Karpas-422 (cell line): Measurements from ENCODE around the gene GFAP. TPM values are rescaled to one million over a fixed set of nuclear protein-coding genes. Genes with fewer than 3 reads are reported as not detected.

Source experiments
- DNase-seq: peaks from one replicate; pipeline ENCODE4 v3.0.0-alpha.2; 2015
- H2AFZ ChIP-seq: fragments of 200-600 bp; sonication (generic); 2 replicates; pipeline ENCODE4 v1.6.1; 2014; ENCODE audit warnings: antibody characterized with exemption, low read length, mixed read lengths
- H3K27ac ChIP-seq: fragments of 200-600 bp; sonication (generic); 2 replicates; pipeline ENCODE4 v1.5.1; 2014; ENCODE audit warnings: mild to moderate bottlenecking, low read length, moderate library complexity
- H3K27me3 ChIP-seq: fragments of 200-600 bp; sonication (generic); 2 replicates; pipeline ENCODE4 v1.6.1; 2014; ENCODE audit warnings: low read length, mixed read lengths
- H3K36me3 ChIP-seq: fragments of 200-600 bp; sonication (generic); 2 replicates; pipeline ENCODE4 v1.6.1; 2014; ENCODE audit warnings: low read length, mixed read lengths; ENCODE audit not compliant: insufficient read depth
- H3K4me1 ChIP-seq: fragments of 200-600 bp; sonication (generic); 2 replicates; pipeline ENCODE4 v1.6.1; 2014; ENCODE audit warnings: mild to moderate bottlenecking, low read length, mixed read lengths
- H3K4me2 ChIP-seq: fragments of 200-600 bp; sonication (generic); 2 replicates; pipeline ENCODE4 v1.6.1; 2014; ENCODE audit warnings: low read length, low read depth, mild to moderate bottlenecking; ENCODE audit not compliant: poor library complexity, severe bottlenecking
- H3K4me3 ChIP-seq: fragments of 200-600 bp; sonication (generic); 2 replicates; pipeline ENCODE4 v1.5.1; 2014; ENCODE audit warnings: mild to moderate bottlenecking, antibody characterized with exemption, low read length, mixed read lengths
- H3K79me2 ChIP-seq: fragments of 200-600 bp; sonication (generic); 2 replicates; pipeline ENCODE4 v1.6.1; 2014; ENCODE audit warnings: mild to moderate bottlenecking, low read length, mixed read lengths
- H3K9ac ChIP-seq: fragments of 200-600 bp; sonication (generic); 2 replicates; pipeline ENCODE4 v1.6.0; 2014; ENCODE audit warnings: low read length
- H3K9me2 ChIP-seq: fragments of 200-600 bp; sonication (generic), shearing (Covaris generic); replicated peaks from 2 replicates; pipeline ENCODE4 v1.6.0; 2014; ENCODE audit warnings: mild to moderate bottlenecking, low read length, moderate library complexity; ENCODE audit not compliant: insufficient read depth
- H3K9me3 ChIP-seq: fragments of 300-700, 200-600 bp; sonication (generic); 2 replicates; pipeline ENCODE4 v1.6.1; 2014; ENCODE audit warnings: low read length, mixed read lengths
- H4K20me1 ChIP-seq: fragments of 200-600 bp; sonication (generic); 2 replicates; pipeline ENCODE4 v1.6.1; 2014; ENCODE audit warnings: mild to moderate bottlenecking, antibody characterized with exemption, low read length, low read depth; ENCODE audit not compliant: insufficient read depth
- total RNA-seq: library from RNA; depleted of rRNA; stranded (reverse); fragments of >200 nt; shearing (Covaris generic); gene quantifications from 2 replicates; pipeline ENCODE4 v1.2.3, GENCODE V29; 2014; ENCODE audit warnings: low replicate concordance

The GFAP gene
- total RNA-seq, 1 experiment from 2014 or later = not detected

DNA sequence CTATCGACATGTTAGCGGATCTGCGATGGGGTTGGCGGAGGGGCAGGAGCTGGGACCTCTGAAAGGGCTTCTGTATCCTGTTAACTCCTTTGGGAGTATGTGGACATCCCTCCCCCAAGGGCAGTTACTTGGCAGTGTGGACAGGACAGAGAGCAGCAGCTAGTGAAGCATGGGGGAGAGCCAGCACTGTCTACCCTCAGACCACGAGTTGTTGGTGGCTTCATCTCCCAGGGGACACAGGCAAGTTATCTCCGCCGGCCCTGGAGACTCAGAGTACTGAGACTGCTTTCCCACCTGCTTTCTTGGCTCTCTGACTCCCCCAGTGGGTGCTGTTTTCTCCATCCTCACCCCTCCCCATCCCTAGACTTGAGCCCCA is 5.3 kb upstream of the GFAP start:
- no peaks in the 10 kb centered on the region for H4K20me1 ChIP-seq
- no peak overlapping the region for H3K4me3 ChIP-seq
- H3K4me1 ChIP-seq = peaks cover 21% of the 10 kb centered on the region
- no peak overlapping the region for H3K27ac ChIP-seq
- H3K36me3 ChIP-seq = no peaks in the 10 kb centered on the region
- no peaks in the 10 kb centered on the region for H3K9me2 ChIP-seq
- DNase-seq = no peak
- no peak overlapping the region for H2AFZ ChIP-seq
- H3K27me3 ChIP-seq = no peaks in the 10 kb centered on the region
- H3K79me2 ChIP-seq = no peaks in the 10 kb centered on the region
- peak overlapping the region; percentile 24 for H3K4me2 ChIP-seq
- no peak overlapping the region for H3K9ac ChIP-seq
- no peaks in the 10 kb centered on the region for H3K9me3 ChIP-seq

DNA sequence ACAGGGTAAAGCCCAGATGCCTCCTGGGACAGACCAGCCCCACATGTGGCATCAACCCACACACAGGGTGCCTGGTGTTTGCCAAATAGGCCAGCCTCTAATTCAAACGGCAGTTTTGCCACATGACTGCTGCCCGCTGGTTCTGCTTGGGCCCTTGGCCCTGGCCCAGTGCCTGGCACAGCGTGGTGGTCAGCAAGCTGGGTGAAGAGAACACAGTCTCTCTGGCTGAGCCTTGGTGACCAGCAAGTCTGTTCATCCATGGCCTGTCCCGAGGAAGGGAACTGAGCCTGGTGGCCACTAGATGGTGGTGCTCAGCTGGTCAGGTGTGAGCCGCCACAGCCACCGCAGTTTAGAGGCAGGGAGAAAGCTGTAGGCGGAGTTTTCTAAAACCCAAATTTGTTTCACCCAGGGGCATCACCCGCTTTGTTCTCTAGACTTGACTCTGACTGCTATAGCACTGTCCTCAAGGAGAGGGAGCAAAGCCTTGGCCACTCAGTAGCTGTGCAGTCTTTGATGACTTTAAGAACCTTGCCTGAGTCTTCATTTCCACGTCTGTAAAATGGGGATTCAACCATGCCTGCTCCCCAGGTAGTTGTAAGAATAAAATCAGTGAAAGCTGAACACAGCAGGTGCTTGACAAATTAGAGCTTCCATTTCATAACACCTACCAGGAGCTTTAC is 4.7 kb upstream of the GFAP start:
- Histone ChIP-seq H3K4me3 (no peak overlapping the region), H3K4me1 (peaks cover 21% of the 10 kb centered on the region), H3K79me2 (no peaks in the 10 kb centered on the region), H3K27ac (no peak overlapping the region), H3K9me2 (no peaks in the 10 kb centered on the region), H3K36me3 (no peaks in the 10 kb centered on the region), H3K9ac (peak overlapping the region; percentile 33; the same call in 1 of the 2 replicates), H4K20me1 (no peaks in the 10 kb centered on the region), H3K27me3 (no peaks in the 10 kb centered on the region), H2AFZ (no peak overlapping the region), H3K9me3 (no peaks in the 10 kb centered on the region), H3K4me2 (peak overlapping the region; percentile 24)
- DNase-seq = peak; percentile 89

DNA sequence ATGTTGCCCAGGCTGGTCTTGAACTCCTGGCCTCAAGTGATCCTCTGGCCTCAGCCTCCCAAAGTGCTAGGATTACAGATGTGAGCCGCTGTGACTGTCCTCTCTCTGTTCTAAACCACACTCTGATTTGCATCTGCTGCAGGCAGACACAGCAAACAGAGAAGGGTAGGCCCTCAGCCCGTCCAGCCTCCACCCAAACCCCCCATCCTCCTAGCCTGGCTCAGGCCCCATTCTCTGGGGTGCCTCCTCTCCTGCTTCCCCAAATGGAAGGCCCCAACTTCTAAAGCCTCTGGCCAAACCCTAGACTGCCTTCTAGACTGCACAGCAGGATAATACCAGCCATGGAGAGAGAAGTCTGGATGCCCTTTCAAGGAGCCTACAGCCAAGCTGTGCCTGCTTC is 4.1 kb upstream of the GFAP start:
- no peaks in the 10 kb centered on the region for H4K20me1 ChIP-seq
- DNase-seq = no peak
- H3K9me3 ChIP-seq = no peaks in the 10 kb centered on the region
- H3K79me2 ChIP-seq = no peaks in the 10 kb centered on the region
- no peaks in the 10 kb centered on the region for H3K36me3 ChIP-seq
- peak overlapping the region; percentile 33; the same call in 1 of the 2 replicates for H3K9ac ChIP-seq
- H3K9me2 ChIP-seq = no peaks in the 10 kb centered on the region
- no peak overlapping the region for H3K4me3 ChIP-seq
- no peaks in the 10 kb centered on the region for H3K27me3 ChIP-seq
- H3K27ac ChIP-seq = no peak overlapping the region
- H3K4me2 ChIP-seq = no peak overlapping the region
- H2AFZ ChIP-seq = no peak overlapping the region
- H3K4me1 ChIP-seq = peaks cover 23% of the 10 kb centered on the region

DNA sequence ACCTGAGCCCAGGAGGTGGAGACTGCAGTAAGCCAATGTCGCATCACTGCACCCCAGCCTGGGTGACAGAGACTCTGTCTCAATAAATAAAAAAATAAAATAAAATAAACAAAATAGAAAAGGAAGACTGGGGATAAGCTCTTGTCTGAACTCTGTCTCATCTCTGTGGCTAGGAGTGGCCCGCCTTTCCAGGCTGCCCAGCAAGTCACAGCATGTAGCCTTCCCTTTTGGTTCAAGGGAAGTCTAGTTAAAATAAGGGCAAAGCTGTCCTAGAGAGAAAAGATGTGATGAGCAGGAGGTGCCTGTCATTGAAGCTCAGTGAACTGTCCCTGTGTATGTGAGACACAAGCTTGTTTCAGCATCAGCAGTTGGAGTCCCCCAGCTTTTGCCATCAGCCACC is 2.7 kb upstream of the GFAP start:
- Histone ChIP-seq H3K4me3 (no peak overlapping the region), H2AFZ (no peak overlapping the region), H3K9me3 (no peaks in the 10 kb centered on the region), H3K9ac (no peak overlapping the region), H3K27ac (no peak overlapping the region), H3K9me2 (no peaks in the 10 kb centered on the region), H3K4me1 (peaks cover 30% of the 10 kb centered on the region), H4K20me1 (no peaks in the 10 kb centered on the region), H3K4me2 (no peak overlapping the region), H3K79me2 (no peaks in the 10 kb centered on the region), H3K36me3 (no peaks in the 10 kb centered on the region), H3K27me3 (no peaks in the 10 kb centered on the region)
- DNase-seq = no peak

DNA sequence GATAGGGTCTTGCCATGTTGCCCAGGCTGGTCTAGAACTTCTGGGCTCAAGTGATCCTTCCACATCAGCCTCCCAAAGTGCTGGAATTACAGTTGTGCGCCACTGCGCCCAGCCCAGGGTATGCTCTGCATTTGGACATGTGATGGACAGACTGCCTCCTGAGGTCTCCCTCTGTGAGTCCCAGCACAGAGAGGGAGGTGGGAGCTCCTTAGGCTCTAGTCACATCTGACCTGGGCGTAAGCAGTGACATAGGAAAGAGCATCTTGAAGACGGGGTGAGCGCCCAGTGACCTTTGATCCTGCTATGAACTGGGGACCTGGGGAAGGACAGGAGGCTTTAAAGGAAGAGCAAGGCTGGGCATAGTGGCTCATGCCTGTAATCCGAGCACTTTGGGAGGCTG is 2.2 kb upstream of the GFAP start:
- Histone ChIP-seq H3K4me2 (no peak overlapping the region), H3K9me3 (no peaks in the 10 kb centered on the region), H3K27me3 (no peaks in the 10 kb centered on the region), H3K9ac (no peak overlapping the region), H3K27ac (no peak overlapping the region), H3K36me3 (no peaks in the 10 kb centered on the region), H4K20me1 (no peaks in the 10 kb centered on the region), H3K4me3 (no peak overlapping the region), H2AFZ (no peak overlapping the region), H3K4me1 (peaks cover 30% of the 10 kb centered on the region), H3K9me2 (no peaks in the 10 kb centered on the region), H3K79me2 (no peaks in the 10 kb centered on the region)
- DNase-seq = no peak

DNA sequence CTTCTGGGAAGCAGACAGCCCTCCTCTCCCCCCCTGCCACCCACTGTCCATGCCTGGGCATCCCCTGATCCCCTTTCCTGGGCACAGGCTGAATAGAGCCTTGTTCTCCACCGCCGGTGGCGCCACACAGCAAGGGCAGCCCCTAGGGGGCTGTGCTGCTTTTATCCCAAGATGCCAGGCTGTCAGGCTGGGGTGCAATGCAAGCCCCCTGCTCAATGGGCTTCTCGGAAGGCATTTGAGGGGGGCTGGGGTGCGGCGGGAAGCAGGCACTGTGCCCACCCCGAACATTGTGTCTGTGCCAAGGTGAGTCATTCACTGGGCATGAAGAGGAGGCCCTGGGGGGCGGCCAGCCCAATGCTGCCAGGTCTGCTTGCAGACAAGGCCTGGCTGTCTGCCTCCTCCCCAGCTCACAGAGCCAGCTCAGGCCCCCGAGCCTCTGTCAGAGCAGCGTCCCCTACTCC is 1.5 kb upstream of the GFAP start:
- Histone ChIP-seq H3K4me1 (peaks cover 30% of the 10 kb centered on the region), H4K20me1 (no peaks in the 10 kb centered on the region), H2AFZ (no peak overlapping the region), H3K79me2 (no peaks in the 10 kb centered on the region), H3K9me2 (no peaks in the 10 kb centered on the region), H3K9me3 (no peaks in the 10 kb centered on the region), H3K9ac (no peak overlapping the region), H3K27me3 (no peaks in the 10 kb centered on the region), H3K27ac (no peak overlapping the region), H3K4me3 (no peak overlapping the region), H3K36me3 (no peaks in the 10 kb centered on the region), H3K4me2 (no peak overlapping the region)
- DNase-seq = no peak

DNA sequence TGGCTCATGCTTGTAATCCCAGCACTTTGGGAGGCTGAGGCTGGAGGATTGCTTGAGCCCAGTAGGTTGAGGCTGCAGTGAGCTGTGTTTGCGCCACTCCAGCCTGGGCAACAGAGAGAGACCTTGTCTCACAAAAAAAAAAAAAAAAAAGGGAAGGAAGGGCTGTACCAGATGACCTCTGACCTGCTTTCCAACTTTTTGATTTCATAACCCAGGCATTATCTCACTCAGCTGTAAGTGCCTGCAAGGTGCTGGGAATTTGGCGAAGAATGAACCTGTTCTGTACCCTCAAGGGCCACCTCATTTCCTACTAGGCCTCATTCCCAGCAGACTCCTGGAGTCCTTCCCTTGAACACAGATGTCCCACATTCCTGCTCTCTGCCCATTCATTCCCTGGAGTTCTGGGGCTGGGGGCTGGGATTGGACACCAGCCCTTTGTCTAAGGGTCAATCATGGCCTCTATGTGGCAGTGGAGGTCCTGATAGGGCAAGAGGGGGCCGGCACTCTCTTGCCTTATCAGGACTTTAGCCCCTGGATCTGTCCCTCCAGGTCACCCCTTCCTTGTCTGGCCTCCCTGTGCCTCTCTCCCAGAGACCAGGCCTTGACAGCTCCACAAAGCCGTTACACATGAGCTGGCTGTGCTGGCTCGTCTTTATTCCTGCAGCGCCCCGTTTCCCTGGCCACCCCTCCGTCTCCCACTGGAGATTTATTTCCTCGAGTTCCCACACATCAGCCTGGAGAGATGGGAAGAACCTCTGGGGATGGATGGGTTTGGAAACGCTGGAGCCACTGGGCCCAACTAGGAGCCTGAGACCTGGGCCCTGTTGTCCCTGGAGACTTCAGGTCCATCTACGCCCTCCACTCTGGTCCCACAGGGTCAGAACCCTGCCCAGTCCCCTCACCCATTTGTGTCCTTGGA is 821 bp upstream of the GFAP start:
- no peaks in the 10 kb centered on the region for H3K27me3 ChIP-seq
- peaks cover 29% of the 10 kb centered on the region for H3K4me1 ChIP-seq
- no peaks in the 10 kb centered on the region for H3K79me2 ChIP-seq
- no peak for DNase-seq
- no peak overlapping the region for H3K4me2 ChIP-seq
- H3K27ac ChIP-seq = no peak overlapping the region
- no peak overlapping the region for H2AFZ ChIP-seq
- H3K9me3 ChIP-seq = no peaks in the 10 kb centered on the region
- H3K9ac ChIP-seq = no peak overlapping the region
- no peaks in the 10 kb centered on the region for H4K20me1 ChIP-seq
- H3K4me3 ChIP-seq = no peak overlapping the region
- H3K9me2 ChIP-seq = no peaks in the 10 kb centered on the region
- H3K36me3 ChIP-seq = no peaks in the 10 kb centered on the region

DNA sequence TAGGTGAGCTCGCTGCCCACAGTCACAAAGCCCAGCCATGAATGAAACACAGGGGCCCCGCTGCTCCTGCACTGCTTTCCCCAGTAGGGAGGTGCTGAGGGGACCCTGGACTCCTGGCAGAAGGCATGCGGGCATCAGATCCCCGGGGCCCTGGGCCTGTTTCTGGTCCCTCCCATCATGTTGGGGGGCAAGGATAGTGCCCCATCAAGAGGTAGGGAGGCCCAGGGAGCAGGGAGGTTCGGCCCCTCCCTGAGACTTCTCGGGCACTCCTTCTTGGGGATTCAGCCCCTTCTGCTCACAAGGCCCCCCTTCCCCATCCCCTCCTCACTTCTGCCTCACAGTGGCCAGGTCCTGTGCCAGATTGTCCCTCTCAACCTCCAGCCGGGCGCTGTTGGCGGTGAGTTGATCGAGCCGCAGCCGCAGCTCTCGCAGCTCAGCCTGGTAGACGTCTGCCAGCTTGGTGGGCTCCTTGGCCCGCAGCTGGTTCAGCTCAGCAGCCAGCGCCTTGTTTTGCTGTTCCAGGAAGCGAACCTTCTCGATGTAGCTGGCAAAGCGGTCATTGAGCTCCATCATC is 515 bp downstream of the GFAP start:
- Histone ChIP-seq H3K9ac (no peak overlapping the region), H3K4me2 (no peak overlapping the region), H3K4me3 (no peak overlapping the region), H3K9me3 (no peaks in the 10 kb centered on the region), H3K27me3 (no peaks in the 10 kb centered on the region), H3K79me2 (no peaks in the 10 kb centered on the region), H3K9me2 (no peaks in the 10 kb centered on the region), H2AFZ (no peak overlapping the region), H4K20me1 (no peaks in the 10 kb centered on the region), H3K36me3 (no peaks in the 10 kb centered on the region), H3K4me1 (peaks cover 16% of the 10 kb centered on the region), H3K27ac (no peak overlapping the region)
- DNase-seq = no peak
